ENCODE results near the gene KCTD4.
A peak's percentile ranks its signal among the peaks of the same experiment; 100 is the strongest.

Gene KCTD4

GRCh38 chr13:45174478-45174877, 26.4 kb downstream of the KCTD4 start:
- no peaks in the 10 kb centered on the region for H3K27me3 ChIP-seq (ENCODE audit: insufficient read depth, low read length)
- no peaks in the 10 kb centered on the region for H3K79me2 ChIP-seq (ENCODE audit: control insufficient read depth, insufficient read depth, low read length, poor library complexity)
- H3K27ac ChIP-seq (ENCODE audit: low read depth, low read length): no peak overlapping the region
- no peak overlapping the region for H3K9ac ChIP-seq (ENCODE audit: low read length)
- H2BK12ac ChIP-seq (ENCODE audit: low read length): no peak overlapping the region
- no peak overlapping the region for H3K23ac ChIP-seq (ENCODE audit: low read length)
- peaks cover 0 to 2% of the 10 kb centered on the region in 2 experiments for H3K36me3 ChIP-seq (ENCODE audit: control insufficient read depth in 1 of 2, insufficient read depth in 2 of 2, low read length in 2 of 2)
- peaks cover 1% of the 10 kb centered on the region for H3K9me3 ChIP-seq (ENCODE audit: insufficient read depth, low read depth, low read length)
- H3K18ac ChIP-seq (ENCODE audit: low read length): no peak overlapping the region
- H4K91ac ChIP-seq (ENCODE audit: low read depth, low read length): no peak overlapping the region
- no peak overlapping the region for H4K12ac ChIP-seq (ENCODE audit: low read depth, low read length)
- H2AFZ ChIP-seq (ENCODE audit: insufficient read depth, low read length, poor library complexity): no peak overlapping the region
- no peak overlapping the region for H3K4me2 ChIP-seq (ENCODE audit: low read length)
- H3K14ac ChIP-seq (ENCODE audit: low read length): no peak overlapping the region
- H2BK5ac ChIP-seq (ENCODE audit: low read depth, low read length, poor library complexity): no peak overlapping the region
- no peak overlapping the region for H4K8ac ChIP-seq (ENCODE audit: low read depth, low read length)
- H2BK120ac ChIP-seq (ENCODE audit: insufficient read depth, low read length, poor library complexity): no peak overlapping the region
- no peak overlapping the region for H2AK5ac ChIP-seq (ENCODE audit: low read length)
- no peaks in the 10 kb centered on the region for H3K79me1 ChIP-seq (ENCODE audit: low read length)
- no peaks in the 10 kb centered on the region for H3K4me1 ChIP-seq (ENCODE audit: control insufficient read depth in 1 of 2, insufficient read depth in 2 of 2, low read length in 2 of 2)
- DNase-seq: no peak
- no peak overlapping the region for H3K4me3 ChIP-seq (ENCODE audit: low read depth, low read length)
- H3K4ac ChIP-seq (ENCODE audit: low read depth, low read length): no peak overlapping the region

DNA sequence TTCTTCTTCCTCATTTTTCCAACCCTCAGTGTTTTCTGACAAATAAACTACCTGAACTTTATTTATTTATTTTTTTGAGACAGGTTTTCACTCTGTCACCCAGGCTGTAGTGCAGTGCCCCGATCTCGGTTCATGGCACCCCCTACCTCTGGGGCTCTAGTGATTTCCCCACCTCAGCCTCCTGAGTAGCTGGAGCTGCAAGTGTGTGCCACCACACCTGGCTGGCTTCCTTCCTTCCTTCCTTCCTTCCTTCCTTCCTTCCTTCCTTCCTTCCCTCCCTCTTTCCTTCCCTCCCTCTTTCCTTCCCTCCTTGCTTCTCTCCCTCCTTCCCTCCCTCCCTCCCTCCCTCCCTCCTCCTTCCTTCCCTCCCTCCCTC, 32.3 kb downstream of the KCTD4 start:
- Histone ChIP-seq H3K4me3 (ENCODE audit: low read depth, low read length) (no peak overlapping the region), H2BK5ac (ENCODE audit: low read depth, low read length, poor library complexity) (no peak overlapping the region), H3K23ac (ENCODE audit: low read length) (no peak overlapping the region), H4K8ac (ENCODE audit: low read depth, low read length) (no peak overlapping the region), H3K18ac (ENCODE audit: low read length) (no peak overlapping the region), H3K79me2 (ENCODE audit: control insufficient read depth, insufficient read depth, low read length, poor library complexity) (no peaks in the 10 kb centered on the region), H2BK120ac (ENCODE audit: insufficient read depth, low read length, poor library complexity) (no peak overlapping the region), H3K4me1 (ENCODE audit: control insufficient read depth in 1 of 2, insufficient read depth in 2 of 2, low read length in 2 of 2) (no peaks in the 10 kb centered on the region), H3K4me2 (ENCODE audit: low read length) (no peak overlapping the region), H3K36me3 (ENCODE audit: control insufficient read depth in 1 of 2, insufficient read depth in 2 of 2, low read length in 2 of 2) (peaks cover 4% of the 10 kb centered on the region in 2 experiments), H3K4ac (ENCODE audit: low read depth, low read length) (no peak overlapping the region), H2AFZ (ENCODE audit: insufficient read depth, low read length, poor library complexity) (no peak overlapping the region), H4K91ac (ENCODE audit: low read depth, low read length) (no peak overlapping the region), H3K9ac (ENCODE audit: low read length) (no peak overlapping the region), H3K27ac (ENCODE audit: low read depth, low read length) (no peak overlapping the region), H2BK12ac (ENCODE audit: low read length) (no peak overlapping the region), H4K12ac (ENCODE audit: low read depth, low read length) (no peak overlapping the region), H3K27me3 (ENCODE audit: insufficient read depth, low read length) (no peaks in the 10 kb centered on the region), H2AK5ac (ENCODE audit: low read length) (no peak overlapping the region), H3K79me1 (ENCODE audit: low read length) (no peaks in the 10 kb centered on the region), H3K14ac (ENCODE audit: low read length) (no peak overlapping the region), H3K9me3 (ENCODE audit: insufficient read depth, low read depth, low read length) (no peaks in the 10 kb centered on the region)
- no peak for DNase-seq
- WGBS (ENCODE audit: extremely low coverage, insufficient coverage, insufficient read length): no CpG with 5 or more reads among the region's 2 CpGs

GRCh38 chr13:45167611-45168554, 33.0 kb downstream of the KCTD4 start:
- H3K4me3 ChIP-seq (ENCODE audit: low read depth, low read length): no peak overlapping the region
- H3K27me3 ChIP-seq (ENCODE audit: insufficient read depth, low read length): no peaks in the 10 kb centered on the region
- no peak overlapping the region for H4K8ac ChIP-seq (ENCODE audit: low read depth, low read length)
- H2BK5ac ChIP-seq (ENCODE audit: low read depth, low read length, poor library complexity): no peak overlapping the region
- no peaks in the 10 kb centered on the region for H3K79me2 ChIP-seq (ENCODE audit: control insufficient read depth, insufficient read depth, low read length, poor library complexity)
- DNase-seq: peak; percentile 43 to 69
- H3K4ac ChIP-seq (ENCODE audit: low read depth, low read length): no peak overlapping the region
- H2AK5ac ChIP-seq (ENCODE audit: low read length): no peak overlapping the region
- H3K23ac ChIP-seq (ENCODE audit: low read length): no peak overlapping the region
- peaks cover 4% of the 10 kb centered on the region in 2 experiments for H3K36me3 ChIP-seq (ENCODE audit: control insufficient read depth in 1 of 2, insufficient read depth in 2 of 2, low read length in 2 of 2)
- H3K4me2 ChIP-seq (ENCODE audit: low read length): no peak overlapping the region
- H2BK12ac ChIP-seq (ENCODE audit: low read length): no peak overlapping the region
- H2AFZ ChIP-seq (ENCODE audit: insufficient read depth, low read length, poor library complexity): no peak overlapping the region
- H3K9me3 ChIP-seq (ENCODE audit: insufficient read depth, low read depth, low read length): no peaks in the 10 kb centered on the region
- no peak overlapping the region for H3K9ac ChIP-seq (ENCODE audit: low read length)
- no peak overlapping the region for H3K27ac ChIP-seq (ENCODE audit: low read depth, low read length)
- no peak overlapping the region for H4K91ac ChIP-seq (ENCODE audit: low read depth, low read length)
- H3K18ac ChIP-seq (ENCODE audit: low read length): no peak overlapping the region
- H3K4me1 ChIP-seq (ENCODE audit: control insufficient read depth in 1 of 2, insufficient read depth in 2 of 2, low read length in 2 of 2): no peaks in the 10 kb centered on the region
- no peak overlapping the region for H3K14ac ChIP-seq (ENCODE audit: low read length)
- no peaks in the 10 kb centered on the region for H3K79me1 ChIP-seq (ENCODE audit: low read length)
- H4K12ac ChIP-seq (ENCODE audit: low read depth, low read length): no peak overlapping the region
- H2BK120ac ChIP-seq (ENCODE audit: insufficient read depth, low read length, poor library complexity): no peak overlapping the region
- WGBS (ENCODE audit: extremely low coverage, insufficient coverage, insufficient read length): no CpG with 5 or more reads among the region's 12 CpGs

DNA sequence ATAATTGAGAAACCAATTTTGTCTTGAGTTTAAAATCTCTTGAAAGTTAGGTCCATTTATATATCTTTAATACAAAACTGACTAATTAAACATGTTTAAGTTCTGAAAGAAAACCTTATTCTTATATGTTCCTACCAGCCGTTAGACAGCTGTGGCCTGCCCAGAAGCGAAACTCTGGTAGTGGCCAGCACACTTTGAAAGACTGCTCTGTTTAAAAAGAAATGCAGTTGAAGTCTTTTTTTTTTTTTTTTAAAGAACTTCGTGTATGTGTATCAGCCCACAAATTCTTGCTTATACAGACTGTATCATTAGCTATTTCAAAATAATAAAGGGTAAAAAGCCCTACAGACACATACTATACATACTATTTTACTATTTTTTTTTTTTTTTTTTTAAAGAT, 34.0 kb downstream of the KCTD4 start:
- Histone ChIP-seq H4K8ac (ENCODE audit: low read depth, low read length) (no peak overlapping the region), H3K14ac (ENCODE audit: low read length) (no peak overlapping the region), H2BK12ac (ENCODE audit: low read length) (no peak overlapping the region), H3K9me3 (ENCODE audit: insufficient read depth, low read depth, low read length) (no peaks in the 10 kb centered on the region), H4K91ac (ENCODE audit: low read depth, low read length) (no peak overlapping the region), H3K27me3 (ENCODE audit: insufficient read depth, low read length) (no peaks in the 10 kb centered on the region), H3K79me1 (ENCODE audit: low read length) (no peaks in the 10 kb centered on the region), H3K18ac (ENCODE audit: low read length) (no peak overlapping the region), H3K23ac (ENCODE audit: low read length) (no peak overlapping the region), H3K4me1 (ENCODE audit: control insufficient read depth in 1 of 2, insufficient read depth in 2 of 2, low read length in 2 of 2) (no peaks in the 10 kb centered on the region), H4K12ac (ENCODE audit: low read depth, low read length) (no peak overlapping the region), H3K4me3 (ENCODE audit: low read depth, low read length) (no peak overlapping the region), H3K9ac (ENCODE audit: low read length) (no peak overlapping the region), H2BK5ac (ENCODE audit: low read depth, low read length, poor library complexity) (no peak overlapping the region), H3K36me3 (ENCODE audit: control insufficient read depth in 1 of 2, insufficient read depth in 2 of 2, low read length in 2 of 2) (peaks cover 4% of the 10 kb centered on the region in 2 experiments), H2BK120ac (ENCODE audit: insufficient read depth, low read length, poor library complexity) (no peak overlapping the region), H3K79me2 (ENCODE audit: control insufficient read depth, insufficient read depth, low read length, poor library complexity) (no peaks in the 10 kb centered on the region), H3K4ac (ENCODE audit: low read depth, low read length) (no peak overlapping the region), H2AFZ (ENCODE audit: insufficient read depth, low read length, poor library complexity) (no peak overlapping the region), H3K4me2 (ENCODE audit: low read length) (no peak overlapping the region), H2AK5ac (ENCODE audit: low read length) (no peak overlapping the region), H3K27ac (ENCODE audit: low read depth, low read length) (no peak overlapping the region)
- no CpG with 5 or more reads among the region's 3 CpGs for WGBS (ENCODE audit: extremely low coverage, insufficient coverage, insufficient read length)
- DNase-seq: peak in 1 of 2 donors; percentile 20

Data from trophoblast cell (in vitro differentiated cells and primary cell).